HG03196 (cell line): Measurements from ENCODE around the gene ABHD8.

Source experiments
- ATAC-seq: cut with Tn5 transposase; IDR thresholded peaks from one replicate; pipeline ENCODE4 v1.9.1; 2021; ENCODE audit not compliant: unreplicated experiment

Gene ABHD8

GRCh38 chr19:17321655-17322489, 18.6 kb upstream of the ABHD8 start:
- ATAC-seq, result no peak

- ATAC-seq, result no peak
Measured at GRCh38 chr19:17320435-17320834, 17.2 kb upstream of the ABHD8 start.

- no peak for ATAC-seq
Measured at GRCh38 chr19:17319473-17320238, 16.4 kb upstream of the ABHD8 start.

- ATAC-seq, result no peak
Measured at GRCh38 chr19:17318966-17319365, 15.7 kb upstream of the ABHD8 start.

GRCh38 chr19:17314007-17314593, 10.9 kb upstream of the ABHD8 start:
- no peak for ATAC-seq

GRCh38 chr19:17312189-17313113, 9.2 kb upstream of the ABHD8 start:
- no peak for ATAC-seq

GRCh38 chr19:17311455-17312188, 8.4 kb upstream of the ABHD8 start:
- ATAC-seq, result no peak

GRCh38 chr19:17309965-17310461, 6.8 kb upstream of the ABHD8 start:
- ATAC-seq, result no peak

- ATAC-seq, result peak; percentile 41
Measured at GRCh38 chr19:17309198-17309964, 6.2 kb upstream of the ABHD8 start, which contains the start of gene DDA1. DDA1 (plus strand) TSS chr19:17309563; CDS start chr19:17309655, 92 bp downstream.

GRCh38 chr19:17307876-17308377, 4.7 kb upstream of the ABHD8 start:
- ATAC-seq, result no peak

GRCh38 chr19:17306285-17306714, 3.1 kb upstream of the ABHD8 start:
- peak; percentile 3 for ATAC-seq

GRCh38 chr19:17305517-17306284, 2.5 kb upstream of the ABHD8 start, which contains the start of gene MRPL34:
MRPL34 (plus strand) TSS chr19:17305872; CDS start chr19:17305893, 21 bp downstream.
- peak; percentile 70 for ATAC-seq

GRCh38 chr19:17305216-17305516, 1.9 kb upstream of the ABHD8 start:
- no peak for ATAC-seq

GRCh38 chr19:17304386-17305215, 1.4 kb upstream of the ABHD8 start:
- no peak for ATAC-seq

- no peak for ATAC-seq
Measured at GRCh38 chr19:17303940-17304267, 679 bp upstream of the ABHD8 start.

GRCh38 chr19:17302391-17303166, 646 bp downstream of the ABHD8 start:
- no peak for ATAC-seq
